Vagina (tissue), 2 donors: ENCODE data around the gene CFAP74. TPM values are rescaled to one million over a fixed set of nuclear protein-coding genes. Genes with fewer than 3 reads are reported as not detected.

ENCODE experiments used
- DNase-seq, 2 donors: peaks; one replicate each; pipeline ENCODE4 v3.0.0-alpha.2; 2017; ENCODE audit errors: extremely low spot score in 2 of 2
- H3K27ac ChIP-seq: fragments of 200-600 bp; sonication (generic); one replicate; pipeline ENCODE4 v1.5.1; 2019
- H3K27me3 ChIP-seq: fragments of 200-600 bp; sonication (generic); one replicate; pipeline ENCODE4 v1.5.1; 2019
- H3K36me3 ChIP-seq, 2 donors: fragments of 200-600 bp; sonication (generic); one replicate each; pipeline ENCODE4 v1.5.1; 2017 to 2019
- H3K4me1 ChIP-seq: fragments of 200-600 bp; sonication (generic); one replicate; pipeline ENCODE4 v1.5.1; 2019
- H3K4me3 ChIP-seq, 2 donors: fragments of 200-600 bp; sonication (generic); 1 replicate in 1 of 2; 2 replicates in 1 of 2; pipeline ENCODE4 v1.5.1; 2016 to 2019
- H3K9me3 ChIP-seq: fragments of 200-600 bp; sonication (generic); one replicate; pipeline ENCODE4 v1.5.1; 2019
- POLR2A ChIP-seq, 2 donors: fragments of 450-650 bp; IDR thresholded peaks; one replicate each; pipeline ENCODE4 v1.6.1; 2017; ENCODE audit warnings: antibody characterized with exemption in 2 of 2, mild to moderate bottlenecking in 2 of 2, moderate library complexity in 2 of 2
- POLR2AphosphoS5 ChIP-seq, 2 donors: sonication (generic); formaldehyde crosslinking; IDR thresholded peaks; one replicate each; pipeline ENCODE4 v1.9.0; 2017; ENCODE audit warnings: antibody characterized with exemption in 2 of 2, mild to moderate bottlenecking in 2 of 2, low read depth in 1 of 2; ENCODE audit not compliant: insufficient read depth in 1 of 2
- intact Hi-C: fragments of 100-400 bp; cut with DNase I; formaldehyde crosslinking; loops from one replicate; pipeline ENCODE4 v1.15.1; 2023
- total RNA-seq: library from RNA; depleted of rRNA; stranded (reverse); fragments of >200 nt; gene quantifications from one replicate; pipeline ENCODE4 v1.2.3, GENCODE V29; 2016
- TF ChIP-seq, protein P1 (sequence below), 3 experiments: fragments of 450-650 bp in 2 of 3; fragments of 200-600 bp in 1 of 3; sonication (generic) in 1 of 3; IDR thresholded peaks; one replicate each; pipeline ENCODE4 v1.5.1; 2017 to 2019; ENCODE audit warnings: antibody characterized with exemption in 3 of 3, mild to moderate bottlenecking in 2 of 3, moderate library complexity in 2 of 3

Gene CFAP74
- total RNA-seq, 1 donor from 2014 or later = not detected

DNA sequence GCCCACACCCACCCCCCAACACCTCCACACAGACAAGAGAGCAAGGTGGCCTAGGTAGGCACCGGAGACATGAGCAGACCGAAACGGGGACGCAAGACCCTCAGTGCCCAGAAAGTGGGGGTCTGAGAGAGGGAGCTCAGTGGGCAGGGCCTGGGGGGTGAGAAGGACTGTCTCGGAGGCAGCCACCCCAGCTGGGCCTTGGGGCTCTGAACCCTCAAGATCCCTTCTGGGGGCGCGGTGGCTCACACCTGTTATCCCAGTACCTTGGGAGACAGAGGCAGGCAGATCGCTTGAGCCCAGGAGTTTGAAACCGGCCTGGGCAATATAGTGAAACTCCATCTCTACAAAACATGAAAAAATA, 103.6 kb downstream of the CFAP74 start:
- no peaks in the 10 kb centered on the region for H3K9me3 ChIP-seq
- no peaks in the 10 kb centered on the region for H3K27me3 ChIP-seq
- H3K36me3 ChIP-seq = no peaks in the 10 kb centered on the region
- intact Hi-C loops = no loop called here
- DNase-seq = no peak
- H3K4me1 ChIP-seq = peaks cover 3% of the 10 kb centered on the region
- no peak overlapping the region for H3K4me3 ChIP-seq
- no peak for TF ChIP-seq POLR2A (IDR thresholded peaks at IDR 0.05)
- no peak for TF ChIP-seq POLR2AphosphoS5 (IDR thresholded peaks at IDR 0.05; ENCODE audit: insufficient read depth in 1 of 2, low read depth in 1 of 2)
- TF ChIP-seq, protein P1, sequence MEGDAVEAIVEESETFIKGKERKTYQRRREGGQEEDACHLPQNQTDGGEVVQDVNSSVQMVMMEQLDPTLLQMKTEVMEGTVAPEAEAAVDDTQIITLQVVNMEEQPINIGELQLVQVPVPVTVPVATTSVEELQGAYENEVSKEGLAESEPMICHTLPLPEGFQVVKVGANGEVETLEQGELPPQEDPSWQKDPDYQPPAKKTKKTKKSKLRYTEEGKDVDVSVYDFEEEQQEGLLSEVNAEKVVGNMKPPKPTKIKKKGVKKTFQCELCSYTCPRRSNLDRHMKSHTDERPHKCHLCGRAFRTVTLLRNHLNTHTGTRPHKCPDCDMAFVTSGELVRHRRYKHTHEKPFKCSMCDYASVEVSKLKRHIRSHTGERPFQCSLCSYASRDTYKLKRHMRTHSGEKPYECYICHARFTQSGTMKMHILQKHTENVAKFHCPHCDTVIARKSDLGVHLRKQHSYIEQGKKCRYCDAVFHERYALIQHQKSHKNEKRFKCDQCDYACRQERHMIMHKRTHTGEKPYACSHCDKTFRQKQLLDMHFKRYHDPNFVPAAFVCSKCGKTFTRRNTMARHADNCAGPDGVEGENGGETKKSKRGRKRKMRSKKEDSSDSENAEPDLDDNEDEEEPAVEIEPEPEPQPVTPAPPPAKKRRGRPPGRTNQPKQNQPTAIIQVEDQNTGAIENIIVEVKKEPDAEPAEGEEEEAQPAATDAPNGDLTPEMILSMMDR (IDR thresholded peaks at IDR 0.05) = no peak
- H3K27ac ChIP-seq = no peak overlapping the region

DNA sequence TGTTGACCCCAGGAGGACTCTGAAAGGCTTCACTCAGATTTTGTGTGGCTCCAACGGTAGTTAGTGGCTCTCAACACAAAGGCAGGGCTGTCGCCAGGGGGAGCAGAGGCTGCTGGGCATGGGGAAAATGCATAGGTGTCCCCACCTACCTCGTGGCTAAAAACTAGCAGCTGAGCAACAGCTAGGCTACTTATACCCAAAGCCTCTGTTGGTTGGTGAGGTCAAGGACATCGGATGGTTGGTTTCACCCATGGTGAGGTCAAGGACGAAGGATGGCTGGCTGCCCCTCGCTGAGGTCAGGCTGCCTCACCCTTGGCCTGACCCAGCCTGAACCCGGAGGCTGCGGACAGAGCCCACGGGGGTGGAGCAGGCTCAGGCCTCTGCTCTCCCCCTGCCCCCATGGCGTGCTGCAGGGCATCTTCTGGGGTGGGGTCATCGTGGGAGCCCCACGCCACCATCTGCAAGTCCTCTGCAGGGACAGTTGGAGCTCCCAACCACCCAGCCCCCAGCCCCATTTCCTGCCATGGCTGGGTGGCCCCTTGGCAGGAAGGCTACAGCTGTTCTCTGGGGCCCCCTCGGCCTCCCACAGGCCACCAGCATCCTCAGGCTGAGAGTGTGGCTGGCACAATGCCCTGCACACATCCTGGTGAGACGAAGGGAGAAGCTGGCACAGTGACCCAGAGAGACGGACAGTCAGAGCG, 104.2 kb downstream of the CFAP74 start:
- Histone ChIP-seq H3K27me3 (no peaks in the 10 kb centered on the region), H3K36me3 (no peaks in the 10 kb centered on the region), H3K9me3 (no peaks in the 10 kb centered on the region), H3K4me1 (peaks cover 8% of the 10 kb centered on the region), H3K27ac (no peak overlapping the region), H3K4me3 (no peak overlapping the region)
- TF ChIP-seq, protein P1 (IDR thresholded peaks at IDR 0.05) = no peak
- TF ChIP-seq POLR2A (IDR thresholded peaks at IDR 0.05) = no peak
- no peak for TF ChIP-seq POLR2AphosphoS5 (IDR thresholded peaks at IDR 0.05; ENCODE audit: insufficient read depth in 1 of 2, low read depth in 1 of 2)
- intact Hi-C loops = no loop called here
- no peak for DNase-seq

DNA sequence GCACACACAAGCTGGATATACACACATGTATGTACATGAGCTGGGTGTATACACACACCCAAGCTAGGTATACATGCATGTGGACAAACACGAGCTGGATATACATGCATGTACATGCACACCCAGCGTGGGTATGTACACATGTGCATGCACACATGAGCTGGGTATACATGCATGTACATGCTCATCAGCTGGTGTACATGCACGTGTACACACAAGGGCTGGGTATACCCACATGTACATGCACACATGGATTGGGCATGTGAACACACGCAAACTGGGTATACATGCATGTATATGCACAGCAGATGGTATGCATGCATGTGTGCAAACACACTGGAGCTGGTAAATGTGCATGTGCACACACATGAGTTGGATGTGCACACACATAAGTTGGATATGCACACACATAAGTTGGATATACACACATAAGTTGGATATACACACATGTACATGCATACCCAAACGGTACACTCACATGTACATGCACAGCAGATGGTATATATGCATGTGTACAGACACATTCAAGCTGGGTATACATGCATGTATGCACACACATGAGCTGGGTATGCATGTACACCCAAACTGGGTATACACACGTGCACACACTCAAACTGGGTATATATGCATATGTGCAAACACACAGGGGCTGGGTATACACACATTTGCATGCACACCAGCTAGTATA, 105.2 kb downstream of the CFAP74 start:
- Histone ChIP-seq H3K27me3 (no peaks in the 10 kb centered on the region), H3K27ac (no peak overlapping the region), H3K9me3 (no peaks in the 10 kb centered on the region), H3K4me3 (no peak overlapping the region), H3K36me3 (no peaks in the 10 kb centered on the region), H3K4me1 (peaks cover 18% of the 10 kb centered on the region)
- DNase-seq = no peak
- intact Hi-C loops = no loop called here
- TF ChIP-seq POLR2AphosphoS5 (IDR thresholded peaks at IDR 0.05; ENCODE audit: insufficient read depth in 1 of 2, low read depth in 1 of 2) (no peak), POLR2A (IDR thresholded peaks at IDR 0.05) (no peak)
- TF ChIP-seq, protein P1 (IDR thresholded peaks at IDR 0.05) = no peak

DNA sequence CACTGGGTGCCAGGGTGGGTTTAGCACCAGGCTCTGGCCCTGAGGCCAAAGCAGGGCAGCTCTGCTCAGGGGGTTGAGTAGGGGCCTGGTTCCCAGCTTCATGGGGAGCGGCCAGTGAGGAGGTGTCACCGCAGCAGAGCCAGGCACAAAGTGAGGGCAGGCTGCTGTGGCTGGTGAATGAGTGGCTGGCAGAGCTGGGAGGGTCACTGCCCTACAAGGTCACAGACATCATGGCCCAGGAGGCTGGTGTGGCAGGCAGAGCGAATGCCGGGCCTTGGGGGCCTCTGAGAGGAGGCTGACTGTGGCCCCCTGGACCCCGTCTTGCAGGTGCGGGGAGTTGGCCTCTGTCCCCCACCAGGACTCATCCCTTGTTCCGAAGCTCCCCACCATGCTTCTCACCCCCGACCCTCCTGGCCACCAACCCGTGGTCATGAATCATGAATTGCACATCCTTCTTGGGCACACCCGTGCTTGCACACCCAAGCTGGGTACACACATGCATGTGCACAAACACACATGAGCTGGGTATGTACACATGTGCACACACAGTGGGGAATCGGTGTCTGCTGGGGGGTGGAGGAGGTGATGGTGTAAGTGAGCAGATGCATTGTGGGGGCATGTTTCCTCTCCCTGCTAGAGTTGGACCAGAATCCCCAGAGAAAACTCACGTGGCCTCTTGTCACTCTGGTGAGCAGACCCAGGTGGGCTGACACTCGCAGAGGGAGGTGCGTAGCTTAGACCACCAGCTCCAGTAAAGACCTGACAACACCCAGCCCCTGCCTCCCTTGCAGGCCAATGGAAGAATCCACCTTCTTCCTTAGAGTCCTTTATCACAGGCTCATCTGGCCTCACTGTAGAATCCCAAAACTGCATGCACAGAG, 107.9 kb downstream of the CFAP74 start:
- Histone ChIP-seq H3K27ac (no peak overlapping the region), H3K27me3 (no peaks in the 10 kb centered on the region), H3K4me1 (peaks cover 38% of the 10 kb centered on the region), H3K36me3 (no peaks in the 10 kb centered on the region), H3K9me3 (no peaks in the 10 kb centered on the region), H3K4me3 (no peak overlapping the region)
- no peak for TF ChIP-seq POLR2AphosphoS5 (IDR thresholded peaks at IDR 0.05; ENCODE audit: insufficient read depth in 1 of 2, low read depth in 1 of 2)
- TF ChIP-seq, protein P1 (IDR thresholded peaks at IDR 0.05) = no peak
- TF ChIP-seq POLR2A (IDR thresholded peaks at IDR 0.05) = no peak
- DNase-seq = no peak
- intact Hi-C loops = no loop called here
